Neural cell (in vitro differentiated cells): ENCODE data around the gene KIF21B.

Experiments
- EP300 ChIP-seq: fragments of 450-650 bp; conservative IDR thresholded peaks from 2 replicates; pipeline ENCODE4 v1.6.1; 2014; ENCODE audit warnings: antibody characterized with exemption, mild to moderate bottlenecking, moderate library complexity; ENCODE audit not compliant: poor library complexity, severe bottlenecking
- EZH2 ChIP-seq: fragments of 200-600, 300-800 bp; shearing (Covaris generic), sonication (generic); IDR thresholded peaks from 2 replicates; pipeline ENCODE4 v1.6.1; 2014; ENCODE audit warnings: antibody characterized with exemption, low read length, borderline replicate concordance, mild to moderate bottlenecking; ENCODE audit not compliant: insufficient read depth, poor library complexity, severe bottlenecking
- MXI1 ChIP-seq: fragments of 450-650 bp; conservative IDR thresholded peaks from 2 replicates; pipeline ENCODE4 v1.6.1; 2014; ENCODE audit warnings: antibody characterized with exemption, mild to moderate bottlenecking; ENCODE audit not compliant: poor library complexity, severe bottlenecking
- POLR2AphosphoS5 ChIP-seq: IDR thresholded peaks from 2 replicates; pipeline ENCODE4 v1.6.1; 2012
- RAD21 ChIP-seq: fragments of 450-650 bp; conservative IDR thresholded peaks from 2 replicates; pipeline ENCODE4 v1.6.1; 2014; ENCODE audit warnings: antibody characterized with exemption, mild to moderate bottlenecking, moderate library complexity
- SMC3 ChIP-seq: fragments of 450-650 bp; conservative IDR thresholded peaks from 2 replicates; pipeline ENCODE4 v1.6.1; 2014; ENCODE audit warnings: antibody characterized with exemption, mild to moderate bottlenecking, moderate library complexity; ENCODE audit not compliant: poor library complexity
- TAF1 ChIP-seq: IDR thresholded peaks from 2 replicates; pipeline ENCODE4 v1.6.1; 2012; ENCODE audit warnings: low read depth
- TF ChIP-seq, protein P1 (sequence below): fragments of 450-650 bp; IDR thresholded peaks from 2 replicates; pipeline ENCODE4 v1.5.1; 2014; ENCODE audit warnings: antibody characterized with exemption, mild to moderate bottlenecking, moderate library complexity; ENCODE audit not compliant: poor library complexity, severe bottlenecking
- TF ChIP-seq, protein P2 (sequence below): IDR thresholded peaks from 2 replicates; pipeline ENCODE4 v1.6.1; 2012; ENCODE audit warnings: borderline replicate concordance

DNA sequence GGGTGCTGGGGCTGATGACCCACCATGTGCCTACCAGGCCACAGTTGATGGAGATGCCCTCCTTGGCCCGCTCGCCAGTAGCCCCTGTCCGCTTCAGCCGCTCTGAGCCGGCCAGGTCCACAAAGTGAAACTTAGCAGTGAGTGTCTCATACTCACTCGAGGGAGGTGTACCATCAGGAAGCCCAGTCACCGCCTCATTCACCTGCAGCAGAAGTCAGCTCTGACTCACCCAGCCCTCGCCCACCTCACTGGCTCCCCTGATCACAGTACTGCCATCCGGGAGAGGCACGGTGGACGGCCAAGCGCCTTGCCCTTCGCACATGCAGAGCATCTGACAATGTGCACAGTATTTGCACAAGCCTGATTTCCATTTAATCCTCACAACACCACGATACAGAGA, 18.8 kb downstream of the KIF21B start:
- TF ChIP-seq, protein P1, sequence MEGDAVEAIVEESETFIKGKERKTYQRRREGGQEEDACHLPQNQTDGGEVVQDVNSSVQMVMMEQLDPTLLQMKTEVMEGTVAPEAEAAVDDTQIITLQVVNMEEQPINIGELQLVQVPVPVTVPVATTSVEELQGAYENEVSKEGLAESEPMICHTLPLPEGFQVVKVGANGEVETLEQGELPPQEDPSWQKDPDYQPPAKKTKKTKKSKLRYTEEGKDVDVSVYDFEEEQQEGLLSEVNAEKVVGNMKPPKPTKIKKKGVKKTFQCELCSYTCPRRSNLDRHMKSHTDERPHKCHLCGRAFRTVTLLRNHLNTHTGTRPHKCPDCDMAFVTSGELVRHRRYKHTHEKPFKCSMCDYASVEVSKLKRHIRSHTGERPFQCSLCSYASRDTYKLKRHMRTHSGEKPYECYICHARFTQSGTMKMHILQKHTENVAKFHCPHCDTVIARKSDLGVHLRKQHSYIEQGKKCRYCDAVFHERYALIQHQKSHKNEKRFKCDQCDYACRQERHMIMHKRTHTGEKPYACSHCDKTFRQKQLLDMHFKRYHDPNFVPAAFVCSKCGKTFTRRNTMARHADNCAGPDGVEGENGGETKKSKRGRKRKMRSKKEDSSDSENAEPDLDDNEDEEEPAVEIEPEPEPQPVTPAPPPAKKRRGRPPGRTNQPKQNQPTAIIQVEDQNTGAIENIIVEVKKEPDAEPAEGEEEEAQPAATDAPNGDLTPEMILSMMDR, result no peak
- TF ChIP-seq, protein P2, sequence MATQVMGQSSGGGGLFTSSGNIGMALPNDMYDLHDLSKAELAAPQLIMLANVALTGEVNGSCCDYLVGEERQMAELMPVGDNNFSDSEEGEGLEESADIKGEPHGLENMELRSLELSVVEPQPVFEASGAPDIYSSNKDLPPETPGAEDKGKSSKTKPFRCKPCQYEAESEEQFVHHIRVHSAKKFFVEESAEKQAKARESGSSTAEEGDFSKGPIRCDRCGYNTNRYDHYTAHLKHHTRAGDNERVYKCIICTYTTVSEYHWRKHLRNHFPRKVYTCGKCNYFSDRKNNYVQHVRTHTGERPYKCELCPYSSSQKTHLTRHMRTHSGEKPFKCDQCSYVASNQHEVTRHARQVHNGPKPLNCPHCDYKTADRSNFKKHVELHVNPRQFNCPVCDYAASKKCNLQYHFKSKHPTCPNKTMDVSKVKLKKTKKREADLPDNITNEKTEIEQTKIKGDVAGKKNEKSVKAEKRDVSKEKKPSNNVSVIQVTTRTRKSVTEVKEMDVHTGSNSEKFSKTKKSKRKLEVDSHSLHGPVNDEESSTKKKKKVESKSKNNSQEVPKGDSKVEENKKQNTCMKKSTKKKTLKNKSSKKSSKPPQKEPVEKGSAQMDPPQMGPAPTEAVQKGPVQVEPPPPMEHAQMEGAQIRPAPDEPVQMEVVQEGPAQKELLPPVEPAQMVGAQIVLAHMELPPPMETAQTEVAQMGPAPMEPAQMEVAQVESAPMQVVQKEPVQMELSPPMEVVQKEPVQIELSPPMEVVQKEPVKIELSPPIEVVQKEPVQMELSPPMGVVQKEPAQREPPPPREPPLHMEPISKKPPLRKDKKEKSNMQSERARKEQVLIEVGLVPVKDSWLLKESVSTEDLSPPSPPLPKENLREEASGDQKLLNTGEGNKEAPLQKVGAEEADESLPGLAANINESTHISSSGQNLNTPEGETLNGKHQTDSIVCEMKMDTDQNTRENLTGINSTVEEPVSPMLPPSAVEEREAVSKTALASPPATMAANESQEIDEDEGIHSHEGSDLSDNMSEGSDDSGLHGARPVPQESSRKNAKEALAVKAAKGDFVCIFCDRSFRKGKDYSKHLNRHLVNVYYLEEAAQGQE, result no peak
- no peak for TF ChIP-seq EP300
- no peak for TF ChIP-seq POLR2AphosphoS5
- no peak for TF ChIP-seq EZH2
- no peak for TF ChIP-seq TAF1
- no peak for TF ChIP-seq SMC3
- TF ChIP-seq MXI1, result no peak
- TF ChIP-seq RAD21, result no peak
